ENCODE results near the gene NDUFB2.
"Not testable (repeated sequence)": the region's sequence is repeated elsewhere in the genome, so short reads cannot be mapped to it uniquely, and the experiment has no call there.

NDUFB2 gene

DNA sequence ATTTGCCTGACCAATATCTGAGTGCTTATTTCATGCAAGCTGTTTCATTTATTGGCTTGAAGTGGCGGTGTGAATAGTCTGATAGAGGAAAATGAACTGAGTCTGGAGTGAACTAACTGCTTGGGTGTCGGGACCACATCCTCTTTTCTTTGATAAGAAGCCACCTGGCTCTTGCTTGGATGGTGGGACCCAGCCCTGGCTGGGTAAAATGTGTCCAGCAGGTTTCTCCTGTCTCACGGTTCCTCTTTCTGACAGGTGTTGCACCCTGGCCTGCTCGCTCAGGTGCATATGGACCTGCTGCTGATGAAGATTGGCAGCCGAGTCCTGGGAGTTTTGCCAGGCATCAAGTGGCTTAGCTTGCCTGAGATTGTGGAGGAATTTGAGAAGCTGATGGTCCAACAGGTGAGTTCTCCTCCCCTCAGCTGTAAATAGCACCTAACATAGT is 22.1 kb upstream of the NDUFB2 start:
- H3K9me3 ChIP-seq, result no peaks in the 10 kb centered on the region
- DNase-seq, result no peak
- TF ChIP-seq, protein P1, sequence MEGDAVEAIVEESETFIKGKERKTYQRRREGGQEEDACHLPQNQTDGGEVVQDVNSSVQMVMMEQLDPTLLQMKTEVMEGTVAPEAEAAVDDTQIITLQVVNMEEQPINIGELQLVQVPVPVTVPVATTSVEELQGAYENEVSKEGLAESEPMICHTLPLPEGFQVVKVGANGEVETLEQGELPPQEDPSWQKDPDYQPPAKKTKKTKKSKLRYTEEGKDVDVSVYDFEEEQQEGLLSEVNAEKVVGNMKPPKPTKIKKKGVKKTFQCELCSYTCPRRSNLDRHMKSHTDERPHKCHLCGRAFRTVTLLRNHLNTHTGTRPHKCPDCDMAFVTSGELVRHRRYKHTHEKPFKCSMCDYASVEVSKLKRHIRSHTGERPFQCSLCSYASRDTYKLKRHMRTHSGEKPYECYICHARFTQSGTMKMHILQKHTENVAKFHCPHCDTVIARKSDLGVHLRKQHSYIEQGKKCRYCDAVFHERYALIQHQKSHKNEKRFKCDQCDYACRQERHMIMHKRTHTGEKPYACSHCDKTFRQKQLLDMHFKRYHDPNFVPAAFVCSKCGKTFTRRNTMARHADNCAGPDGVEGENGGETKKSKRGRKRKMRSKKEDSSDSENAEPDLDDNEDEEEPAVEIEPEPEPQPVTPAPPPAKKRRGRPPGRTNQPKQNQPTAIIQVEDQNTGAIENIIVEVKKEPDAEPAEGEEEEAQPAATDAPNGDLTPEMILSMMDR (IDR thresholded peaks at IDR 0.05; ENCODE audit: low read depth, low read length), result no peak
- H3K4me1 ChIP-seq, result no peaks in the 10 kb centered on the region
- H3K27me3 ChIP-seq, result peaks cover 6% of the 10 kb centered on the region; the same call in 1 of the 2 replicates
- H3K36me3 ChIP-seq, result no peaks in the 10 kb centered on the region
- no peak overlapping the region for H3K4me3 ChIP-seq (ENCODE audit: low read depth, low read length)

DNA sequence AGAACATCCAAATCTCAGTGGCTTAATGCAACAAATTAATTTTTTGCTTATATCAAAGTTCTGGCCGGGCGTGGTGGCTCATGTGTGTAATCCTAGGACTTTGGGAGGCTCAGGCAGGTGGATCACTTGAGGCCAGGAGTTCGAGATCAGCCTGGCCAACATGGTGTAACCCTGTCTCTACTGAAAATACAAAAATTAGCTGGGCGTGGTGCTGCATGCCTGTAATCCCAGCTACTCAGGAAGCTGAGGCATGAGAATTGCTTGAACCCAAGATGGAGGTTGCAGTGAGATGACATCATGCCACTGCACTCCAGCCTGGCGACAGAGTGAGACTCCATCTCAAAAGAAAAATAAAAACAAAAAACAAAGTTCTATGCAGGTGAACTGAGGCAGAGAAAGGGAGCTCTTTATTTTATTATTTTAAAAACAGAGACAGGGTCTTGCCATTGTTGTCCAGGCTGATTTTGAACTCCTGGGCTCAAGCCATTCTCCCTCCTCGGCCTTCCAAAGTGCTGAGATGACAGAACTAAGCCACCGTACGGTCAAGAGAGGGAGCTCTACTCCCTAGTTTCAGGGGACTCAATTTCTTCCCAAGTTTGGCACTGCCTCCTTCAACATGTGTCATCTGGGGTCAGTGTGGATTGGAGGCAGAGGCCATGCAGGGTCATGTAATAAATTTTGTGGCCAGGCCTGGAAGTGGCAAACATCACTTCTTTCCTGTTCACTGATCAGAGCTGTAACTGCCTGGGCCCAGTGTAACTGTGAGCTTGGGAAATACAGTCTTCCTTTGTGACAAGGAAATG is 21.4 kb upstream of the NDUFB2 start:
- TF ChIP-seq, protein P1 (IDR thresholded peaks at IDR 0.05; ENCODE audit: low read depth, low read length), result peak; percentile 71
- H3K4me3 ChIP-seq (ENCODE audit: low read depth, low read length), result no peak overlapping the region
- DNase-seq, result peak; percentile 36
- no peaks in the 10 kb centered on the region for H3K9me3 ChIP-seq
- no peaks in the 10 kb centered on the region for H3K36me3 ChIP-seq
- H3K27me3 ChIP-seq, result peaks cover 6% of the 10 kb centered on the region; the same call in 1 of the 2 replicates
- H3K4me1 ChIP-seq, result no peaks in the 10 kb centered on the region

DNA sequence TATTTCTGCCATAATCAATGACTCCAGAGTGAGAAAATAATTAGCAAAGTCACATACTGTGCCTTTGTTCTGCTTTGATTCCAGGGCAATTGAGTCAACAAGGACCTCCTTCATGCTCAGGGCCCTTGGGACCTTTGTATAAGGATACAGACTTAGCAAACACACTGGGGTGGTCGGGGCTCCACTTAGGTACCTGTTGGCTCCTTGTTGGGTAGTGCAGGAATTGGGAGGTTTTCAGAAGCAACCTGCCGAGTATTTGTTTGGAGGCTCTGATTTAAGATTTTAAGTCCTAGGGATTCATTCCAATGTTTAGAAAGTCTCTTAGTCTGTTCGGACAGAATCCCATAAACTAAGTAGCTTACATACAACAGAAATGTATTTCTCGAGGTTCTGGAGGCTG is 20.8 kb upstream of the NDUFB2 start:
- Histone ChIP-seq H3K4me3 (ENCODE audit: low read depth, low read length) (no peak overlapping the region), H3K4me1 (no peaks in the 10 kb centered on the region), H3K36me3 (no peaks in the 10 kb centered on the region), H3K9me3 (no peaks in the 10 kb centered on the region), H3K27me3 (peaks cover 6% of the 10 kb centered on the region; the same call in 1 of the 2 replicates)
- no peak for DNase-seq
- TF ChIP-seq, protein P1 (IDR thresholded peaks at IDR 0.05; ENCODE audit: low read depth, low read length), result no peak

DNA sequence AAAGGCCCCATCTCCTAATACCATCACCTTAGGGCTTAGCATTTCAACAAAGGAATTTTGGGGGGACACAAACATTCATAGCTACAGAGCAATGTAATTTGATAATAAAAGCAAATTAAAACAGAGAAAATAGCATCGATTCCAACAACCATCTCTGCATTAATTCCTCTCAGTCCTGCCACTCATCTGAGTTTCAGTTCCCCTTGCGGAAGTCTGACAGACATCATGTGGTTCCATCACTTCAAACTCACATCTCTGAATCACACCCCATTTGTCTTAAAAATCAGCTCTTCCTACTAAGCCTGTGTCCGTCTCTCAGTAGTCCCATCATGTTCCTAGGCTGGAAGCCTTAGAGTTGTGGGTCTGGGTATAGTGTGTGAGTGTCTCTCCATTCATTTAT is 20.2 kb upstream of the NDUFB2 start:
- Histone ChIP-seq H3K9me3 (no peaks in the 10 kb centered on the region), H3K36me3 (no peaks in the 10 kb centered on the region), H3K4me3 (ENCODE audit: low read depth, low read length) (no peak overlapping the region), H3K4me1 (no peaks in the 10 kb centered on the region), H3K27me3 (peaks cover 6% of the 10 kb centered on the region; the same call in 1 of the 2 replicates)
- TF ChIP-seq, protein P1 (IDR thresholded peaks at IDR 0.05; ENCODE audit: low read depth, low read length), result no peak
- DNase-seq, result no peak

DNA sequence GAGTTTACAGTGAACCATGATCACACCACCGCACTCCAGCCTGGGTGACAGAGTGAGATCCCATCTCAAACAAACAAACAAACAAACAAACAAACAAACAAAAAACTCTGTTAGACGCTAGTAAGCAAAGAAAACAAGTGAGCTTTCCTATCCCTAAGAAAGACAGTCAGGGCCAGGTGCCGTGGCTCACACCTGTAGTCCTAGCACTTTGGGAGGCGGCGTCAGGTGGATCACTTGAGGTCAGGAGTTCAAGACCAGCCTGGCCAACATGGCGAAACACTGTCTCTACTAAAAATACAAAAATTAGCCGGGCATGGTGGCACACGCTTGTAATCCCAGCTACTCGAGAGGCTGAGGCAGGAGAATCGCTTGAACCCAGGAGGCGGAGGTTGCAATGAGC is 19.6 kb upstream of the NDUFB2 start:
- not testable (repeated sequence) for DNase-seq; H3K36me3 ChIP-seq; H3K4me1 ChIP-seq; H3K4me3 ChIP-seq (ENCODE audit: low read depth, low read length); H3K27me3 ChIP-seq; H3K9me3 ChIP-seq

DNA sequence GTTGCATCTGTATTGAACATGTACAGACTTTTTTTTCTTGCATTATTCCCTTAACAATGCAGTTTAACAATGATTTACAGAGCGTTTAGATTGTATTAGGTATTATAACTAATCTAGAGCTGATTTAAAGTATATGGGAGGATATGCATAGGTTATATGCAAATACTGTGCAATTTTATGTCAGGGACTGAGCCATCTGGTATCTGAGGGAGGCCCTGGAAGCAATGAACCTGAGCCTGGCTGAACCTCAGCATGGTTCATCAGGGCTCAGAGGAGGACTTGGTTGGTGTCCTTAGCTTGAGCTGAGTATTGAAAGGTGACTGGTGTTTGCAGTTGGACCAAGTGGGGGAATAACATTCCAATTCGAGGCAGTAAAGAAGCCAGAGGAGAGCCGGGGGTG is 19.0 kb upstream of the NDUFB2 start:
- Histone ChIP-seq H3K4me3 (ENCODE audit: low read depth, low read length) (no peak overlapping the region), H3K4me1 (no peaks in the 10 kb centered on the region), H3K27me3 (peaks cover 6% of the 10 kb centered on the region; the same call in 1 of the 2 replicates), H3K9me3 (no peaks in the 10 kb centered on the region), H3K36me3 (no peaks in the 10 kb centered on the region)
- no peak for DNase-seq
- TF ChIP-seq, protein P1 (IDR thresholded peaks at IDR 0.05; ENCODE audit: low read depth, low read length), result no peak
